Upper lobe of left lung (tissue), 6 donors: ENCODE data around the gene DIDO1. TPM values are rescaled to one million over a fixed set of nuclear protein-coding genes. Genes with fewer than 3 reads are reported as not detected.

ENCODE experiments used
- ATAC-seq, 2 donors: fragments of 200-7000 bp; cut with Tn5 transposase; one replicate each; pipeline ENCODE4 v1.9.1; 2022; ENCODE audit warnings: mild to moderate bottlenecking in 2 of 2, moderate library complexity in 2 of 2; ENCODE audit not compliant: low FRiP score in 2 of 2
- DNase-seq, 2 donors: peaks; one replicate each; pipeline ENCODE4 v3.0.0-alpha.2; 2019 to 2020
- H3K27ac ChIP-seq, 4 donors: fragments of 200-600 bp; sonication (generic); one replicate each; pipeline ENCODE4 v1.5.1; 2016 to 2019
- H3K27me3 ChIP-seq, 4 donors: fragments of 200-600 bp; sonication (generic); one replicate each; pipeline ENCODE4 v1.5.1; 2017 to 2019
- H3K36me3 ChIP-seq, 4 donors: fragments of 200-600 bp; sonication (generic); one replicate each; pipeline ENCODE4 v1.5.1; 2016 to 2019
- H3K4me1 ChIP-seq, 4 donors: fragments of 200-600 bp; sonication (generic); one replicate each; pipeline ENCODE4 v1.5.1; 2018 to 2019
- H3K4me3 ChIP-seq, 4 donors: fragments of 200-600 bp; sonication (generic); one replicate each; pipeline ENCODE4 v1.5.1; 2017 to 2019; ENCODE audit warnings: mild to moderate bottlenecking in 2 of 4, moderate library complexity in 1 of 4
- H3K9me3 ChIP-seq, 4 donors: fragments of 200-600 bp; sonication (generic); one replicate each; pipeline ENCODE4 v1.5.1; 2018 to 2019
- EP300 ChIP-seq, 4 donors: sonication (generic); formaldehyde crosslinking; IDR thresholded peaks; one replicate each; pipeline ENCODE4 v1.5.1; 2017; ENCODE audit warnings: antibody characterized with exemption in 4 of 4, control low read depth in 2 of 4
- POLR2A ChIP-seq, 4 donors: fragments of 450-650 bp; IDR thresholded peaks; one replicate each; pipeline ENCODE4 v1.5.1; 2016 to 2017; ENCODE audit warnings: antibody characterized with exemption in 4 of 4, mild to moderate bottlenecking in 2 of 4
- POLR2AphosphoS5 ChIP-seq, 2 donors: sonication (generic); formaldehyde crosslinking; IDR thresholded peaks; one replicate each; pipeline ENCODE4 v1.5.1; 2017; ENCODE audit warnings: antibody characterized with exemption in 2 of 2
- WGBS, 2 donors: methylation state at CpG; one replicate each; pipeline ENCODE4 v1.1.5; 2017 to 2018; 5-methylcytosine and 5-hydroxymethylcytosine counted together
- total RNA-seq, 6 donors: library from RNA; depleted of rRNA in 4 of 6; stranded (reverse); fragments of >200 nt in 4 of 6; gene quantifications; one replicate each; pipeline versions ENCODE4 v1.1.0 to v1.2.1, GENCODE V29; 2016 to 2021
- TF ChIP-seq, protein P1 (sequence below), 6 experiments: fragments of 450-650 bp in 4 of 6; fragments of 200-600 bp in 2 of 6; sonication (generic) in 2 of 6; IDR thresholded peaks; one replicate each; pipeline ENCODE4 v1.5.1; 2016 to 2019; ENCODE audit warnings: antibody characterized with exemption in 6 of 6
- donor health status: DM: no; HTN: no; CAD: no; lungs with moderate emphysema.
- donor health status: DM: no; HTN: yes; CAD: no; lungs with severe emphysema.

DIDO1 gene
- total RNA-seq, 6 donors from 2014 or later: 51.6 to 109 (median 58.9) TPM

DNA sequence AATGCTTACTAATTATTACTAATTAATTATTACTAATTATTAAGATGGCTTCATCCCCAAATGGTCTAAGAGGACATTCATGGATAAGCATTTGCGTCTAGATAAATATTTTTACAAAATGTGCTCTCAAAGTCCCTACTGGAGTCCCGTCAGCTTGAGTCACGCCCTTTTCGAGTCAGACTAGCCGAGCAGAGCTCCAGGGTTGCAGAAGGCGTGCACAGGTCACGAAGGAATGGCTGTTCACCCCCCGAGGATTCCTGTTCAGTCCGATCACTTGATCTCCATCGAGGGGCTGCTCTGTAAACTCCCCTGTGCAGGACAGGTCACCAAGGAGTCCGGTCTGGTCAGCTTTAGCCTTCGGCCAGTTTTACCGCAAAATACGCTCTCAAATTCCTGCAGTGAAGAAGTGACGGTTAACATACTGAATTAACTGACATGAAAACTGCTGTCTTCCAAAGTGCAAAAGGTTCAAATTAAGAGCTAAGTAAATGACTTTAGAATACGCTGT, 84.5 kb downstream of the DIDO1 start:
- Histone ChIP-seq H3K27me3 (no peaks in the 10 kb centered on the region), H3K27ac (no peak overlapping the region), H3K9me3 (no peaks in the 10 kb centered on the region), H3K36me3 (peaks cover 0 to 6% (median 0%) of the 10 kb centered on the region in 4 donors), H3K4me3 (no peak overlapping the region), H3K4me1 (peaks cover 0 to 7% (median 0%) of the 10 kb centered on the region in 4 donors)
- no peak for TF ChIP-seq POLR2A (IDR thresholded peaks at IDR 0.05)
- no peak for TF ChIP-seq POLR2AphosphoS5 (IDR thresholded peaks at IDR 0.05)
- no peak for TF ChIP-seq EP300 (IDR thresholded peaks at IDR 0.05)
- TF ChIP-seq, protein P1, sequence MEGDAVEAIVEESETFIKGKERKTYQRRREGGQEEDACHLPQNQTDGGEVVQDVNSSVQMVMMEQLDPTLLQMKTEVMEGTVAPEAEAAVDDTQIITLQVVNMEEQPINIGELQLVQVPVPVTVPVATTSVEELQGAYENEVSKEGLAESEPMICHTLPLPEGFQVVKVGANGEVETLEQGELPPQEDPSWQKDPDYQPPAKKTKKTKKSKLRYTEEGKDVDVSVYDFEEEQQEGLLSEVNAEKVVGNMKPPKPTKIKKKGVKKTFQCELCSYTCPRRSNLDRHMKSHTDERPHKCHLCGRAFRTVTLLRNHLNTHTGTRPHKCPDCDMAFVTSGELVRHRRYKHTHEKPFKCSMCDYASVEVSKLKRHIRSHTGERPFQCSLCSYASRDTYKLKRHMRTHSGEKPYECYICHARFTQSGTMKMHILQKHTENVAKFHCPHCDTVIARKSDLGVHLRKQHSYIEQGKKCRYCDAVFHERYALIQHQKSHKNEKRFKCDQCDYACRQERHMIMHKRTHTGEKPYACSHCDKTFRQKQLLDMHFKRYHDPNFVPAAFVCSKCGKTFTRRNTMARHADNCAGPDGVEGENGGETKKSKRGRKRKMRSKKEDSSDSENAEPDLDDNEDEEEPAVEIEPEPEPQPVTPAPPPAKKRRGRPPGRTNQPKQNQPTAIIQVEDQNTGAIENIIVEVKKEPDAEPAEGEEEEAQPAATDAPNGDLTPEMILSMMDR (IDR thresholded peaks at IDR 0.05): no peak
- DNase-seq (no peak), ATAC-seq (no peak)
- WGBS, 2 donors: 81 to 82% methylated on average over 16 of the region's 16 CpGs

DNA sequence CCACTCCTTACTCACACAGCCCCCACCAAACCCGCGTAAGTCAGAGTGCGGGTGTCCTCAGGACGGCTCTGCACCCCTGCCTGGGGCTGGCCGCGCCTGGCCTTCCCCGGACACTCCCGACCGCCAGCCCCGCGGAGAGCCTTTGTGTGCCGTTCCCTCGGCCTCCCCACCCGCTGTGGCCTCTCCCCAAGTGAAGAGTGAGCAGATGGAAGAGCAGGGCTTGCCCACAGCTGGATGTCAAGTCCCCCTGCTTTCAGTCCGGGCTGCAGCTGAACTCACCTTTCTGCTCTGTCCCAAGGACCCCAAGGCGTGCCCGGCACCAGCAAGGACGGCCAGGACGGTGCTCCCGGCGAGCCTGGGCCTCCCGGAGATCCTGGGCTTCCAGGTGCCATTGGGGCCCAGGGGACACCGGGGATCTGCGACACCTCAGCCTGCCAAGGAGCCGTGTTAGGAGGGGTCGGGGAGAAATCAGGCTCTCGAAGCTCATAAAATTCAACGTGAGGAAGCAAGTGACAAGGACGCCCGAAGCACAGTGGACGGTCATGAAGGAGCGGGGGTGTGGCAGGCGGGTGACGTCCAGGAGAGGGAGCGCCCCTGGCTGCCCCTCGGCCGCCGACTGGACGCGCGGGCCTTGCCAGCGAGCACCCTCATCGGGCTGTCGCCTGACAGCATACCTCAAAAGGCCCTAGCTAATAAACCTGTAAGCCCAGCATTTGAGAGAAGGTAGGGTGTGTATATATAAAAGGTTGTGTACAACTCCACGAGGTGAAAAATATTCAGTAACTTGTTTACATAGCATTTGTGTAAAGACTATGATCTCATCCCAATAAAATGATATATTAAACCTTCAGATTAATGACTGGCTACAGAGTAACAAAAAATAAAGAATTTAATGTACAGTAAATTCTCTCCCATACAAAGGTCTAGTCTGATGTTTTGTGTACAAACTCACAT, 85.8 kb downstream of the DIDO1 start:
- Histone ChIP-seq H3K36me3 (peaks cover 0 to 2% (median 0%) of the 10 kb centered on the region in 4 donors), H3K27me3 (no peaks in the 10 kb centered on the region), H3K27ac (no peak overlapping the region), H3K4me1 (peaks cover 0 to 7% (median 1%) of the 10 kb centered on the region in 4 donors), H3K9me3 (no peaks in the 10 kb centered on the region), H3K4me3 (no peak overlapping the region)
- ATAC-seq (no peak), DNase-seq (peak in 1 of 2 donors; percentile 63)
- TF ChIP-seq EP300 (IDR thresholded peaks at IDR 0.05) (no peak), POLR2A (IDR thresholded peaks at IDR 0.05) (no peak), POLR2AphosphoS5 (IDR thresholded peaks at IDR 0.05) (no peak)
- TF ChIP-seq, protein P1 (IDR thresholded peaks at IDR 0.05): no peak
- WGBS, 2 donors: 79 to 82% methylated on average over 33 to 45 of the region's 45 CpGs

DNA sequence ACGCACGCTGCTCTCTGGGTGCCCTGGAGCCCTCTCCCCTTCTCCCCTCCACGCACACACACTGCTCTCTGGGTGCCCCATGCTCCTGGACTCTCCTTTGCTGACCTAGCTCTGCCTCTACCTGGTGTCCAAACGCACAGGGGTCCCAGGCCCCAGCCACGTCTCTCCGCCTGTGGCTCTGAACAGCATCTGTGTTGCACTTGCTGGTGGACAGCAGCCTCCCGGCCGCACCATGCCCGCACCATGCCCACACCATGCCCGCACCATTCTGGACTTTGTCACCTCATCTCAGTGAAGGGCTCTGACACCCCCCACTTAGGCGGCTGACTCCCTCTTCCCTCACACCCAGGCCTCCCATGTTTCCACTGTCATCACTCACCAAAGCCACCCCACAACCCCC, 86.5 kb downstream of the DIDO1 start:
- H3K27ac ChIP-seq: no peak overlapping the region
- H3K27me3 ChIP-seq: no peaks in the 10 kb centered on the region
- H3K36me3 ChIP-seq: no peaks in the 10 kb centered on the region
- H3K4me3 ChIP-seq: no peak overlapping the region
- peaks cover 0 to 7% (median 1%) of the 10 kb centered on the region in 4 donors for H3K4me1 ChIP-seq
- DNase-seq: peak in 1 of 2 donors; percentile 56
- 89 to 90% methylated on average over 11 of the region's 11 CpGs for WGBS, 2 donors
- no peak for ATAC-seq
- no peaks in the 10 kb centered on the region for H3K9me3 ChIP-seq
- TF ChIP-seq EP300 (IDR thresholded peaks at IDR 0.05) (no peak), POLR2AphosphoS5 (IDR thresholded peaks at IDR 0.05) (no peak), POLR2A (IDR thresholded peaks at IDR 0.05) (no peak)
- TF ChIP-seq, protein P1 (IDR thresholded peaks at IDR 0.05): no peak

DNA sequence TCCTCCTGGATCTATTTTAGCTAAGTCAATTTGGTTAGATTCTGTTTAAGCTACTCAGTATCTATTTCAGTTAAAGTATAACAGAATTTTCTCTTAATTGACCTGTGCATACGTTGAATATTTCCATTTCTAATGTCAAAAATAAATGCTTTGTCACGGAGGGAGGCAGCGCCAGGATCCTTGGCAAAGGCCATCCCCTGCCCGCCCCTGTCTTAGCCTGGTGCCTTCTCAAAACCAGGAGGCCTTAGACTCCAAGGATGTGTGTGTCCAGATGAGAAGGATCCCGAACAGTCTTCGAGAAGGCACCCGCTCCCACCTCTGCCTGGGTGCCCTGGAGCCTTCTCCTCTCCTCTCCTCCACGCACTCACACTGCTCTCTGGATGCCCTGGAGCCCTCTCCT, 87.0 kb downstream of the DIDO1 start:
- WGBS, 2 donors: 90 to 94% methylated on average over 8 of the region's 8 CpGs
- no peak for DNase-seq
- Histone ChIP-seq H3K9me3 (no peaks in the 10 kb centered on the region), H3K4me1 (peaks cover 0 to 7% (median 1%) of the 10 kb centered on the region in 4 donors), H3K27me3 (no peaks in the 10 kb centered on the region), H3K36me3 (no peaks in the 10 kb centered on the region), H3K27ac (no peak overlapping the region), H3K4me3 (no peak overlapping the region)
- TF ChIP-seq EP300 (IDR thresholded peaks at IDR 0.05): no peak
- TF ChIP-seq POLR2AphosphoS5 (IDR thresholded peaks at IDR 0.05): no peak
- TF ChIP-seq POLR2A (IDR thresholded peaks at IDR 0.05): no peak
- TF ChIP-seq, protein P1 (IDR thresholded peaks at IDR 0.05): no peak
- ATAC-seq: no peak
